Measurements from ENCODE around the gene CCDC187. TPM values are rescaled to one million over a fixed set of nuclear protein-coding genes. Genes with fewer than 3 reads are reported as not detected.

Gene CCDC187
- polyA plus RNA-seq, 1 donor from 2014 or later, result not detected

DNA sequence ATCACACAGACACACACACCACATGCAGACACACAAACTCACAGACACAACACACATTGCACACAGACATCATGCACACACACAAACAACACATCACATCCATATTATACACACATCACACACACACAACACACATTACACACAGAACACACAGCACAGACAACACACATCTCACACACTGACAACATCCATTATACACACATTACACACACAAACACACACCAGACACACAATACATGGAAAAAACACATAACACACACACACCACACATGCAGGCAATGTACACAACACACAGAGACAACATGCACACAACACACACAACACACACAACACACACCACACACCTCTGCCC is 4.8 kb upstream of the CCDC187 start:
- Histone ChIP-seq H3K27ac (ENCODE audit: low read length) (no peak overlapping the region), H3K27me3 (ENCODE audit: insufficient read depth, low read depth, low read length) (no peaks in the 10 kb centered on the region), H2AFZ (ENCODE audit: low read depth, low read length) (no peak overlapping the region), H3K79me2 (replicated peaks; ENCODE audit: insufficient read depth, low read length) (no peaks in the 10 kb centered on the region), H4K20me1 (ENCODE audit: insufficient read depth) (no peaks in the 10 kb centered on the region), H3K9me3 (ENCODE audit: low read length) (no peaks in the 10 kb centered on the region), H3K9ac (ENCODE audit: low read length) (no peak overlapping the region), H3K4me2 (ENCODE audit: low read length) (no peak overlapping the region), H3F3A (ENCODE audit: insufficient read depth, low read length, poor library complexity, severe bottlenecking) (no peaks in the 10 kb centered on the region), H3K9me2 (ENCODE audit: insufficient read depth, low read length) (no peaks in the 10 kb centered on the region), H3K4me3 (ENCODE audit: low read length) (no peak overlapping the region), H3K36me3 (ENCODE audit: insufficient read depth, low read length) (no peaks in the 10 kb centered on the region)
- TF ChIP-seq EZH2 (IDR thresholded peaks at IDR 0.05; ENCODE audit: borderline replicate concordance, insufficient read depth, low read length, poor library complexity, severe bottlenecking) (no peak), SMC3 (conservative IDR thresholded peaks at IDR 0.05; ENCODE audit: poor library complexity) (no peak), MXI1 (conservative IDR thresholded peaks at IDR 0.05; ENCODE audit: poor library complexity, severe bottlenecking) (no peak), POLR2AphosphoS5 (IDR thresholded peaks at IDR 0.05) (no peak)
- TF ChIP-seq, protein P1, sequence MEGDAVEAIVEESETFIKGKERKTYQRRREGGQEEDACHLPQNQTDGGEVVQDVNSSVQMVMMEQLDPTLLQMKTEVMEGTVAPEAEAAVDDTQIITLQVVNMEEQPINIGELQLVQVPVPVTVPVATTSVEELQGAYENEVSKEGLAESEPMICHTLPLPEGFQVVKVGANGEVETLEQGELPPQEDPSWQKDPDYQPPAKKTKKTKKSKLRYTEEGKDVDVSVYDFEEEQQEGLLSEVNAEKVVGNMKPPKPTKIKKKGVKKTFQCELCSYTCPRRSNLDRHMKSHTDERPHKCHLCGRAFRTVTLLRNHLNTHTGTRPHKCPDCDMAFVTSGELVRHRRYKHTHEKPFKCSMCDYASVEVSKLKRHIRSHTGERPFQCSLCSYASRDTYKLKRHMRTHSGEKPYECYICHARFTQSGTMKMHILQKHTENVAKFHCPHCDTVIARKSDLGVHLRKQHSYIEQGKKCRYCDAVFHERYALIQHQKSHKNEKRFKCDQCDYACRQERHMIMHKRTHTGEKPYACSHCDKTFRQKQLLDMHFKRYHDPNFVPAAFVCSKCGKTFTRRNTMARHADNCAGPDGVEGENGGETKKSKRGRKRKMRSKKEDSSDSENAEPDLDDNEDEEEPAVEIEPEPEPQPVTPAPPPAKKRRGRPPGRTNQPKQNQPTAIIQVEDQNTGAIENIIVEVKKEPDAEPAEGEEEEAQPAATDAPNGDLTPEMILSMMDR (IDR thresholded peaks at IDR 0.05; ENCODE audit: poor library complexity, severe bottlenecking), result no peak
- TF ChIP-seq, protein P2, sequence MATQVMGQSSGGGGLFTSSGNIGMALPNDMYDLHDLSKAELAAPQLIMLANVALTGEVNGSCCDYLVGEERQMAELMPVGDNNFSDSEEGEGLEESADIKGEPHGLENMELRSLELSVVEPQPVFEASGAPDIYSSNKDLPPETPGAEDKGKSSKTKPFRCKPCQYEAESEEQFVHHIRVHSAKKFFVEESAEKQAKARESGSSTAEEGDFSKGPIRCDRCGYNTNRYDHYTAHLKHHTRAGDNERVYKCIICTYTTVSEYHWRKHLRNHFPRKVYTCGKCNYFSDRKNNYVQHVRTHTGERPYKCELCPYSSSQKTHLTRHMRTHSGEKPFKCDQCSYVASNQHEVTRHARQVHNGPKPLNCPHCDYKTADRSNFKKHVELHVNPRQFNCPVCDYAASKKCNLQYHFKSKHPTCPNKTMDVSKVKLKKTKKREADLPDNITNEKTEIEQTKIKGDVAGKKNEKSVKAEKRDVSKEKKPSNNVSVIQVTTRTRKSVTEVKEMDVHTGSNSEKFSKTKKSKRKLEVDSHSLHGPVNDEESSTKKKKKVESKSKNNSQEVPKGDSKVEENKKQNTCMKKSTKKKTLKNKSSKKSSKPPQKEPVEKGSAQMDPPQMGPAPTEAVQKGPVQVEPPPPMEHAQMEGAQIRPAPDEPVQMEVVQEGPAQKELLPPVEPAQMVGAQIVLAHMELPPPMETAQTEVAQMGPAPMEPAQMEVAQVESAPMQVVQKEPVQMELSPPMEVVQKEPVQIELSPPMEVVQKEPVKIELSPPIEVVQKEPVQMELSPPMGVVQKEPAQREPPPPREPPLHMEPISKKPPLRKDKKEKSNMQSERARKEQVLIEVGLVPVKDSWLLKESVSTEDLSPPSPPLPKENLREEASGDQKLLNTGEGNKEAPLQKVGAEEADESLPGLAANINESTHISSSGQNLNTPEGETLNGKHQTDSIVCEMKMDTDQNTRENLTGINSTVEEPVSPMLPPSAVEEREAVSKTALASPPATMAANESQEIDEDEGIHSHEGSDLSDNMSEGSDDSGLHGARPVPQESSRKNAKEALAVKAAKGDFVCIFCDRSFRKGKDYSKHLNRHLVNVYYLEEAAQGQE (IDR thresholded peaks at IDR 0.05; ENCODE audit: borderline replicate concordance), result no peak

- Histone ChIP-seq H3K36me3 (ENCODE audit: insufficient read depth, low read length) (no peaks in the 10 kb centered on the region), H3K9me2 (ENCODE audit: insufficient read depth, low read length) (no peaks in the 10 kb centered on the region), H3F3A (ENCODE audit: insufficient read depth, low read length, poor library complexity, severe bottlenecking) (no peaks in the 10 kb centered on the region), H3K4me3 (ENCODE audit: low read length) (no peak overlapping the region), H3K9me3 (ENCODE audit: low read length) (no peaks in the 10 kb centered on the region), H3K79me2 (replicated peaks; ENCODE audit: insufficient read depth, low read length) (no peaks in the 10 kb centered on the region), H3K9ac (ENCODE audit: low read length) (no peak overlapping the region), H3K27ac (ENCODE audit: low read length) (no peak overlapping the region), H3K4me2 (ENCODE audit: low read length) (no peak overlapping the region), H3K27me3 (ENCODE audit: insufficient read depth, low read depth, low read length) (no peaks in the 10 kb centered on the region), H2AFZ (ENCODE audit: low read depth, low read length) (no peak overlapping the region), H4K20me1 (ENCODE audit: insufficient read depth) (no peaks in the 10 kb centered on the region)
- no peak for TF ChIP-seq EZH2 (IDR thresholded peaks at IDR 0.05; ENCODE audit: borderline replicate concordance, insufficient read depth, low read length, poor library complexity, severe bottlenecking)
- no peak for TF ChIP-seq SMC3 (conservative IDR thresholded peaks at IDR 0.05; ENCODE audit: poor library complexity)
- no peak for TF ChIP-seq RAD21 (conservative IDR thresholded peaks at IDR 0.05)
- TF ChIP-seq, protein P2 (IDR thresholded peaks at IDR 0.05; ENCODE audit: borderline replicate concordance), result no peak
- no peak for TF ChIP-seq MXI1 (conservative IDR thresholded peaks at IDR 0.05; ENCODE audit: poor library complexity, severe bottlenecking)
- TF ChIP-seq, protein P1 (IDR thresholded peaks at IDR 0.05; ENCODE audit: poor library complexity, severe bottlenecking), result no peak
- no peak for TF ChIP-seq POLR2AphosphoS5 (IDR thresholded peaks at IDR 0.05)
- no peak for TF ChIP-seq EP300 (conservative IDR thresholded peaks at IDR 0.05; ENCODE audit: poor library complexity, severe bottlenecking)
- TF ChIP-seq TAF1 (IDR thresholded peaks at IDR 0.05; ENCODE audit: low read depth), result no peak
Observed at GRCh38 chr9:136308006-136308701, 4.3 kb upstream of the CCDC187 start.

Data from neural cell (in vitro differentiated cells).